IMR-90 (cell line): ENCODE measurements around the gene GPATCH2. TPM values are rescaled to one million over a fixed set of nuclear protein-coding genes. Genes with fewer than 3 reads are reported as not detected.

Experiments
- ATAC-seq: fragments of 200-7000 bp; cut with Tn5 transposase; 2 replicates; pipeline ENCODE4 v1.9.1; 2020; ENCODE audit warnings: low read depth, mild to moderate bottlenecking, moderate library complexity
- BruUV-seq: library from RNA; stranded (reverse); fragments of 400-500 nt; replicated peaks from 2 replicates; lab custom pipeline; 2021; lab: Mats Ljungman, UMichigan
- CTCF ChIA-PET: fragments of 300-600 bp; formaldehyde crosslinking; extraction: SDS; loops from one replicate; lab custom pipeline; 2021; ENCODE audit warnings: antibody characterized with exemption; lab: Yijun Ruan, JAX
- POLR2A ChIA-PET: fragments of 300-600 bp; sonication (Branson Sonifier 250); formaldehyde crosslinking; loops from one replicate; lab custom pipeline; 2022; ENCODE audit warnings: antibody characterized with exemption; ENCODE audit not compliant: unreplicated experiment; lab: Charles Lee
- DNase-seq: peaks from one replicate; pipeline ENCODE4 v3.0.0; 2013
- H2AFZ ChIP-seq: replicated peaks from 2 replicates; pipeline ENCODE3; 2013; ENCODE audit warnings: low read length, mild to moderate bottlenecking; ENCODE audit not compliant: poor library complexity
- H2AK5ac ChIP-seq: 2 replicates; pipeline ENCODE4 v1.6.1; 2013; ENCODE audit warnings: low read depth, low read length, inconsistent platforms
- H2AK9ac ChIP-seq: replicated peaks from 2 replicates; pipeline ENCODE3; 2013; ENCODE audit warnings: mild to moderate bottlenecking, low read depth, low read length, moderate library complexity; ENCODE audit not compliant: poor library complexity
- H2BK120ac ChIP-seq: 2 replicates; pipeline ENCODE4 v1.6.1; 2013; ENCODE audit warnings: low read depth, low read length, inconsistent platforms
- H2BK15ac ChIP-seq: 3 replicates; pipeline ENCODE4 v1.6.1; 2013; ENCODE audit warnings: low read depth, low read length, inconsistent platforms
- H2BK20ac ChIP-seq: 2 replicates; pipeline ENCODE4 v1.6.1; 2013; ENCODE audit warnings: low read depth, mild to moderate bottlenecking, inconsistent platforms, low read length, moderate library complexity
- H2BK5ac ChIP-seq: 2 replicates; pipeline ENCODE4 v1.6.1; 2013; ENCODE audit warnings: mild to moderate bottlenecking, low read depth, low read length, inconsistent platforms; ENCODE audit not compliant: poor library complexity, severe bottlenecking
- H3K14ac ChIP-seq: replicated peaks from 2 replicates; pipeline ENCODE4 v1.6.1; 2013; ENCODE audit warnings: low read depth, low read length, inconsistent platforms
- H3K18ac ChIP-seq: 2 replicates; pipeline ENCODE4 v1.6.1; 2013; ENCODE audit warnings: low read depth, low read length, control low read depth
- H3K23ac ChIP-seq: 2 replicates; pipeline ENCODE4 v1.6.1; 2013; ENCODE audit warnings: low read depth, low read length, inconsistent platforms
- H3K27ac ChIP-seq: 2 replicates; pipeline ENCODE4 v1.5.1; 2013; ENCODE audit warnings: mild to moderate bottlenecking, control low read depth, low read length; ENCODE audit not compliant: insufficient read depth
- H3K27me3 ChIP-seq: 2 replicates; pipeline ENCODE4 v1.6.1; 2013; ENCODE audit warnings: low read length; ENCODE audit not compliant: control insufficient read depth, insufficient read depth
- H3K36me3 ChIP-seq: 2 replicates; pipeline ENCODE4 v1.6.1; 2013; ENCODE audit warnings: low read length, mixed read lengths; ENCODE audit not compliant: control insufficient read depth, insufficient read depth
- H3K4ac ChIP-seq: 2 replicates; pipeline ENCODE4 v1.6.1; 2013; ENCODE audit warnings: low read depth, low read length, inconsistent platforms
- H3K4me1 ChIP-seq: 2 replicates; pipeline ENCODE4 v1.6.1; 2013; ENCODE audit warnings: low read length, mixed read lengths; ENCODE audit not compliant: control insufficient read depth, insufficient read depth
- H3K4me2 ChIP-seq: 2 replicates; pipeline ENCODE4 v1.6.1; 2013; ENCODE audit warnings: low read depth, mild to moderate bottlenecking, control low read depth, low read length, moderate library complexity
- H3K4me3 ChIP-seq: 2 replicates; pipeline ENCODE4 v1.5.1; 2013; ENCODE audit warnings: low read depth, mild to moderate bottlenecking, control low read depth, low read length, moderate library complexity; ENCODE audit not compliant: insufficient read depth
- H3K56ac ChIP-seq: 2 replicates; pipeline ENCODE4 v1.6.1; 2013; ENCODE audit warnings: low read length, inconsistent platforms; ENCODE audit not compliant: insufficient read depth; ENCODE audit errors: extremely low read depth
- H3K79me1 ChIP-seq, 2 experiments: 2 replicates each; pipeline ENCODE4 v1.6.1; 2013; ENCODE audit warnings: low read length in 2 of 2, inconsistent platforms in 1 of 2, low read depth in 1 of 2
- H3K9ac ChIP-seq: 2 replicates; pipeline ENCODE4 v1.6.1; 2013; ENCODE audit warnings: low read depth, low read length, control low read depth
- H3K9me1 ChIP-seq: 2 replicates; pipeline ENCODE4 v1.6.1; 2013; ENCODE audit warnings: low read length, inconsistent platforms; ENCODE audit not compliant: insufficient read depth
- H3K9me3 ChIP-seq: 2 replicates; pipeline ENCODE4 v1.6.1; 2013; ENCODE audit warnings: low read length; ENCODE audit not compliant: control insufficient read depth, insufficient read depth
- H4K20me1 ChIP-seq: 2 replicates; pipeline ENCODE4 v1.6.1; 2013; ENCODE audit warnings: low read length, inconsistent platforms; ENCODE audit not compliant: insufficient read depth
- H4K5ac ChIP-seq: 2 replicates; pipeline ENCODE4 v1.6.1; 2013; ENCODE audit warnings: mild to moderate bottlenecking, low read depth, low read length, control low read depth
- H4K8ac ChIP-seq, 2 experiments: 2 replicates each; pipeline ENCODE4 v1.6.1; 2013; ENCODE audit warnings: low read depth in 2 of 2, low read length in 2 of 2, control low read depth in 1 of 2, inconsistent platforms in 1 of 2
- H4K91ac ChIP-seq: 2 replicates; pipeline ENCODE4 v1.6.1; 2013; ENCODE audit warnings: low read depth, low read length, inconsistent platforms; ENCODE audit not compliant: insufficient read depth
- BHLHE40 ChIP-seq: fragments of 150-350 bp; IDR thresholded peaks from 2 replicates; pipeline ENCODE4 v1.6.1; 2016; ENCODE audit warnings: mild to moderate bottlenecking, low read depth, low read length
- CEBPB ChIP-seq: IDR thresholded peaks from 2 replicates; pipeline ENCODE4 v1.6.1; 2012; ENCODE audit warnings: low read depth, low read length, improper control_type of control experiment
- CHD1 ChIP-seq: IDR thresholded peaks from 2 replicates; pipeline ENCODE4 v1.6.1; 2012; ENCODE audit warnings: low read depth, low read length, improper control_type of control experiment
- CTCF ChIP-seq: conservative IDR thresholded peaks from 2 replicates; pipeline ENCODE4 v1.5.1; 2012; ENCODE audit warnings: mild to moderate bottlenecking, low read depth, low read length, improper control_type of control experiment
- MAFK ChIP-seq: IDR thresholded peaks from 2 replicates; pipeline ENCODE4 v1.6.1; 2012; ENCODE audit warnings: low read depth, low read length, improper control_type of control experiment
- MAZ ChIP-seq: IDR thresholded peaks from 2 replicates; pipeline ENCODE4 v1.6.1; 2012; ENCODE audit warnings: low read depth, mild to moderate bottlenecking, low read length, improper control_type of control experiment, moderate library complexity, borderline replicate concordance
- MXI1 ChIP-seq: IDR thresholded peaks from 2 replicates; pipeline ENCODE4 v1.6.1; 2012; ENCODE audit warnings: low read depth, mild to moderate bottlenecking, low read length, moderate library complexity, borderline replicate concordance
- POLR2A ChIP-seq: IDR thresholded peaks from 2 replicates; pipeline ENCODE4 v1.6.1; 2012; ENCODE audit warnings: mild to moderate bottlenecking, low read depth, low read length
- RCOR1 ChIP-seq: IDR thresholded peaks from 2 replicates; pipeline ENCODE4 v1.6.1; 2012; ENCODE audit warnings: mild to moderate bottlenecking, low read length, improper control_type of control experiment; ENCODE audit not compliant: insufficient replicate concordance
- SMC3 ChIP-seq: fragments of 150-350 bp; IDR thresholded peaks from 2 replicates; pipeline ENCODE4 v1.6.1; 2016; ENCODE audit warnings: low read depth, mild to moderate bottlenecking, antibody characterized with exemption, low read length, moderate library complexity
- WGBS, 2 experiments: methylation state at CpG; one replicate each; pipeline versions ENCODE4 v1.1.5 to v1.1.7; 2013; ENCODE audit warnings: missing lambda C conversion rate in 2 of 2; ENCODE audit not compliant: insufficient read length in 1 of 2; ENCODE audit errors: extremely low coverage in 2 of 2; 5-methylcytosine and 5-hydroxymethylcytosine counted together
- dilution Hi-C: fragments of 300-500 bp; cut with HindIII; formaldehyde crosslinking; loops from one replicate; pipeline ENCODE4 v1.14.3; 2018; ENCODE audit warnings: low sequenced_read_pairs; ENCODE audit not compliant: unreplicated experiment
- in situ Hi-C: fragments of 300-500 bp; cut with MboI; formaldehyde crosslinking; loops from 3 replicates; pipeline ENCODE4 v1.14.3; 2019; ENCODE audit warnings: low sequenced_read_pairs, inconsistent platforms, mixed read lengths
- intact Hi-C: fragments of 100-400 bp; cut with micrococcal nuclease; formaldehyde crosslinking; loops from 2 replicates; pipeline ENCODE4 v1.10.0; 2022
- polyA plus RNA-seq, 3 experiments: library from polyadenylated mRNA; depleted of rRNA; stranded (reverse); fragments of >200 nt; gene quantifications; 2 replicates each; pipeline ENCODE4 v1.2.3, GENCODE V29; 2012; ENCODE audit warnings: low replicate concordance in 1 of 3
- total RNA-seq: library from RNA; depleted of rRNA; stranded (reverse); fragments of >200 nt; gene quantifications from 2 replicates; pipeline ENCODE4 v1.2.3, GENCODE V29; 2012

Gene GPATCH2
- total and polyA plus RNA-seq, 2 of the 4 experiments (the other 2 are of a cell fraction): 4.7 to 11.8 TPM

GRCh38 chr1:217668351-217668940, 37.6 kb upstream of the GPATCH2 start:
- no peak overlapping the region for H2AK9ac ChIP-seq
- no peak overlapping the region for H4K8ac ChIP-seq
- no peak overlapping the region for H2BK20ac ChIP-seq
- H3K4me2 ChIP-seq: no peak overlapping the region
- H3K4me3 ChIP-seq: no peak overlapping the region
- no peaks in the 10 kb centered on the region for H3K79me1 ChIP-seq
- no peak overlapping the region for H3K18ac ChIP-seq
- no peak overlapping the region for H3K14ac ChIP-seq
- no peak overlapping the region for H2AFZ ChIP-seq
- in situ Hi-C loops: loop anchor here (25.0 kb wide), 2 partner anchors 906 to 1681 kb away; no protein-coding TSS in a partner anchor
- H3K9me1 ChIP-seq: no peaks in the 10 kb centered on the region
- no peak overlapping the region for H4K91ac ChIP-seq
- no peak for DNase-seq
- H2BK120ac ChIP-seq: no peak overlapping the region
- H2AK5ac ChIP-seq: no peak overlapping the region
- H3K9ac ChIP-seq: no peak overlapping the region
- no peak overlapping the region for H3K23ac ChIP-seq
- H3K9me3 ChIP-seq: no peaks in the 10 kb centered on the region
- ATAC-seq: no peak
- BruUV-seq: no TSS peak
- no peak overlapping the region for H2BK15ac ChIP-seq
- H3K36me3 ChIP-seq: no peaks in the 10 kb centered on the region
- H2BK5ac ChIP-seq: no peak overlapping the region
- H3K27ac ChIP-seq: no peak overlapping the region
- H4K5ac ChIP-seq: no peak overlapping the region
- no peaks in the 10 kb centered on the region for H3K4me1 ChIP-seq
- intact Hi-C loops: loop anchor here (5.0 to 10.0 kb wide), 4 partner anchors 509 to 1354 kb away; no protein-coding TSS in a partner anchor
- H3K56ac ChIP-seq: no peak overlapping the region
- ChIA-PET CTCF (no interaction called here), POLR2A (no interaction called here)
- dilution Hi-C loops: no loop called here
- no peak overlapping the region for H3K4ac ChIP-seq
- H3K27me3 ChIP-seq: no peaks in the 10 kb centered on the region
- WGBS, 2 experiments: no CpG with 5 or more reads among the region's 2 CpGs
- H4K20me1 ChIP-seq: no peaks in the 10 kb centered on the region
- no peak for TF ChIP-seq BHLHE40
- TF ChIP-seq MXI1: no peak
- no peak for TF ChIP-seq SMC3
- no peak for TF ChIP-seq POLR2A
- TF ChIP-seq RCOR1: no peak
- TF ChIP-seq CHD1: no peak
- no peak for TF ChIP-seq CEBPB
- no peak for TF ChIP-seq MAFK
- no peak for TF ChIP-seq CTCF
- TF ChIP-seq MAZ: no peak
